ENCODE measurements around the gene USH1G. TPM values are rescaled to one million over a fixed set of nuclear protein-coding genes. Genes with fewer than 3 reads are reported as not detected.

USH1G gene
- total RNA-seq, 2 donors from 2014 or later = 0.21 to 0.47 TPM

GRCh38 chr17:74890554-74890953 lies 32.5 kb downstream of the USH1G start:
- no peak for DNase-seq
- intact Hi-C loops (cut with DNase I) = no loop called here
- no peak for ATAC-seq

GRCh38 chr17:74888469-74888868 lies 34.6 kb downstream of the USH1G start:
- ATAC-seq (no peak), DNase-seq (no peak)
- intact Hi-C loops (cut with DNase I) = no loop called here

- intact Hi-C loops (cut with DNase I) = no loop called here
- DNase-seq (no peak), ATAC-seq (no peak)
These were observed 39.8 kb downstream of the USH1G start for GRCh38 chr17:74883241-74883745.

- DNase-seq (no peak), ATAC-seq (no peak)
- intact Hi-C loops (cut with DNase I) = no loop called here
These were observed 40.4 kb downstream of the USH1G start for GRCh38 chr17:74882517-74883240.

GRCh38 chr17:74881073-74881472 lies 42.0 kb downstream of the USH1G start:
- ATAC-seq (no peak), DNase-seq (no peak)
- intact Hi-C loops (cut with DNase I) = no loop called here

- ATAC-seq (no peak), DNase-seq (no peak)
- intact Hi-C loops (cut with DNase I) = no loop called here
These were observed 43.7 kb downstream of the USH1G start for GRCh38 chr17:74879308-74879707.

- DNase-seq (no peak), ATAC-seq (no peak)
- intact Hi-C loops (cut with DNase I) = no loop called here
These were observed 44.4 kb downstream of the USH1G start for GRCh38 chr17:74878658-74879057.

GRCh38 chr17:74877592-74878548 lies 45.2 kb downstream of the USH1G start:
- DNase-seq (peak; percentile 65), ATAC-seq (peak in 1 of 2 donors; percentile 13)
- intact Hi-C loops (cut with DNase I) = no loop called here

- intact Hi-C loops (cut with DNase I) = no loop called here
- no peak for DNase-seq
- no peak for ATAC-seq
These were observed 47.0 kb downstream of the USH1G start for GRCh38 chr17:74875977-74876593.

GRCh38 chr17:74875155-74875976 lies 47.7 kb downstream of the USH1G start:
- intact Hi-C loops (cut with DNase I) = no loop called here
- no peak for ATAC-seq
- no peak for DNase-seq

GRCh38 chr17:74874615-74875037 lies 48.4 kb downstream of the USH1G start:
- ATAC-seq (no peak), DNase-seq (no peak)
- intact Hi-C loops (cut with DNase I) = no loop called here

GRCh38 chr17:74873874-74874614 lies 49.0 kb downstream of the USH1G start:
- ATAC-seq (no peak), DNase-seq (no peak)
- intact Hi-C loops (cut with DNase I) = no loop called here

GRCh38 chr17:74873037-74873873 lies 49.8 kb downstream of the USH1G start:
- DNase-seq = peak; percentile 100

GRCh38 chr17:74872313-74873036 lies 50.6 kb downstream of the USH1G start, which contains the start of gene FDXR:
Gene FDXR (minus strand): TSS chr17:74872994. CDS start chr17:74872944, 50 bp downstream.
- intact Hi-C loops (cut with DNase I) = no loop called here
- DNase-seq (no peak), ATAC-seq (peak; percentile 0 to 21)

More at GRCh38 chr17:74873037-74873873, 49.8 kb downstream of the USH1G start:
- peak; percentile 96 to 97 for ATAC-seq
- intact Hi-C loops (cut with DNase I) = no loop called here

- ATAC-seq = no peak
- intact Hi-C loops (cut with DNase I) = no loop called here
- DNase-seq = no peak
These were observed 51.5 kb downstream of the USH1G start for GRCh38 chr17:74871356-74872076.

- ATAC-seq (no peak), DNase-seq (no peak)
- intact Hi-C loops (cut with DNase I) = no loop called here
These were observed 52.5 kb downstream of the USH1G start for GRCh38 chr17:74870512-74870911.

All from left cardiac atrium (tissue), 4 donors.